22Rv1 (cell line): ENCODE measurements around the gene ZBTB20.

Experiments
- CTCF ChIP-seq: fragments of 450-650 bp; IDR thresholded peaks from 2 replicates; pipeline ENCODE4 v1.5.1; 2017; ENCODE audit warnings: mild to moderate bottlenecking
- ZFX ChIP-seq: fragments of 450-650 bp; IDR thresholded peaks from 2 replicates; pipeline ENCODE4 v1.6.1; 2017; ENCODE audit warnings: antibody characterized with exemption, borderline replicate concordance

- no peak for TF ChIP-seq CTCF
- no peak for TF ChIP-seq ZFX
Observed at GRCh38 chr3:114466251-114466650, 680.8 kb downstream of the ZBTB20 start.
